Esophagus squamous epithelium (tissue), 4 donors: Measurements from ENCODE around the gene CNRIP1.

Experiments
- CTCF ChIP-seq, 6 experiments: fragments of 450-650 bp in 4 of 6; fragments of 200-600 bp in 2 of 6; sonication (generic) in 2 of 6; IDR thresholded peaks; one replicate each; pipeline ENCODE4 v1.5.1; 2016 to 2019; ENCODE audit warnings: antibody characterized with exemption in 6 of 6, mild to moderate bottlenecking in 4 of 6, moderate library complexity in 4 of 6
- POLR2A ChIP-seq, 4 donors: fragments of 450-650 bp; IDR thresholded peaks; one replicate each; pipeline ENCODE4 v1.6.1; 2017; ENCODE audit warnings: antibody characterized with exemption in 4 of 4, mild to moderate bottlenecking in 4 of 4, moderate library complexity in 3 of 4

- no peak for TF ChIP-seq CTCF (IDR thresholded peaks at IDR 0.05)
- no peak for TF ChIP-seq POLR2A (IDR thresholded peaks at IDR 0.05)
These were observed 9.2 kb upstream of the CNRIP1 start for GRCh38 chr2:68328901-68329300.
